ENCODE measurements around the gene PMFBP1. TPM values are rescaled to one million over a fixed set of nuclear protein-coding genes. Genes with fewer than 3 reads are reported as not detected.

PMFBP1 gene
- total and polyA plus RNA-seq, 10 of the 15 experiments (the other 5 are each of a cell fraction or from before 2014, with no cell fraction given): 0.40 to 2.3 (median 1.1) TPM

- H3K36me3 ChIP-seq (ENCODE audit: control insufficient read depth in 2 of 2, insufficient read depth in 2 of 2, low read length in 1 of 2): peaks cover 2 to 8% of the 10 kb centered on the region in 2 experiments; a peak in 2 of 4 replicates
- H3K4me2 ChIP-seq (ENCODE audit: control insufficient read depth, insufficient read depth): peak within 1 kb of the TSS; percentile 96
- intact Hi-C loops (cut with micrococcal nuclease; ENCODE audit: unreplicated experiment): loop anchor here (1.0 to 10.0 kb wide), 4 partner anchors 85 to 629 kb away; partner anchors contain the start of genes AP1G1, DHODH, IST1 and ZNF23
- TSS peak; percentile 65 for BruUV-seq (replicated peaks)
- POLR2A ChIA-PET: interaction anchor here (0.6 to 1.4 kb wide), 5 partner anchors 12 to 1076 kb away, joined by 3 read pairs; no protein-coding TSS in a partner anchor
- no peaks in the 10 kb centered on the region for H3K27me3 ChIP-seq (replicated peaks in 1 of 2; ENCODE audit: control insufficient read depth in 2 of 2, insufficient read depth in 2 of 2, low read length in 1 of 2)
- H3K9me3 ChIP-seq (replicated peaks; ENCODE audit: control insufficient read depth, insufficient read depth, low read length): no peaks in the 10 kb centered on the region
- DNase-seq (ENCODE audit: low read depth, low spot score): peak; percentile 98
- peak within 1 kb of the TSS; percentile 96 for H3K9ac ChIP-seq (ENCODE audit: control insufficient read depth, insufficient read depth, low read length)
- H3K79me2 ChIP-seq (ENCODE audit: control insufficient read depth, insufficient read depth, low read length): peaks cover 50% of the 10 kb centered on the region
- ATAC-seq: peak; percentile 97
- peak within 1 kb of the TSS; percentile 91 for H2AFZ ChIP-seq (ENCODE audit: control insufficient read depth, low read depth, low read length)
- peaks cover 11% of the 10 kb centered on the region for H3K4me1 ChIP-seq (ENCODE audit: control insufficient read depth, insufficient read depth, low read length)
- peak within 1 kb of the TSS; percentile 91 for H3K27ac ChIP-seq (ENCODE audit: control insufficient read depth, insufficient read depth)
- CTCF ChIA-PET: interaction anchor here (0.6 to 3.8 kb wide), 6 partner anchors 9 to 594 kb away, joined by 3 to 27 read pairs (median 3); no protein-coding TSS in a partner anchor
- peak; percentile 100 for FAIRE-seq
- SMC1A ChIA-PET (ENCODE audit: uncharacterized antibody, unreplicated experiment): interaction anchor here (1.0 to 2.7 kb wide), 3 partner anchors 22 to 127 kb away, joined by 4 to 10 read pairs (median 9); no protein-coding TSS in a partner anchor
- 2% methylated on average over 42 of the region's 43 CpGs for WGBS (ENCODE audit: insufficient coverage, insufficient replicate concordance, low lambda C conversion rate, missing lambda C conversion rate)
- RAD21 ChIA-PET (ENCODE audit: unreplicated experiment): interaction anchor here (0.7 to 2.0 kb wide), 3 partner anchors 27 to 528 kb away, joined by 3 to 5 read pairs (median 3); no protein-coding TSS in a partner anchor
- H4K20me1 ChIP-seq (ENCODE audit: control insufficient read depth, insufficient read depth): 0 out of 2 replicates have a peak, but pooled peaks cover 2% of the 10 kb centered on the region
- H3K4me3 ChIP-seq: peak within 1 kb of the TSS; percentile 98
- in situ Hi-C loops (cut with MboI): no loop called here
- TF ChIP-seq ELK1 (IDR thresholded peaks at IDR 0.05; ENCODE audit: low read depth, low read length) (peak; percentile 77; the same call in 1 of the 2 replicates), ZBTB40 (IDR thresholded peaks at IDR 0.05; ENCODE audit: borderline replicate concordance) (peak; percentile 98), RAD21 (IDR thresholded peaks at IDR 0.05; ENCODE audit: insufficient read depth, low read depth, low read length) (no peak), TCF7 (IDR thresholded peaks at IDR 0.05; ENCODE audit: borderline replicate concordance) (no peak), IKZF2 (IDR thresholded peaks at IDR 0.05) (peak; percentile 81 to 85), IRF3 (IDR thresholded peaks at IDR 0.05) (peak; percentile 72), DPF2 (IDR thresholded peaks at IDR 0.05) (0 out of 2 replicates have a peak, but pooled peaks have one; percentile 16), POLR2AphosphoS5 (IDR thresholded peaks at IDR 0.05; ENCODE audit: low read length) (peak; percentile 94), TCF3 (IDR thresholded peaks at IDR 0.05; ENCODE audit: borderline replicate concordance, insufficient read depth, low read depth, low read length) (no peak), SMAD1 (IDR thresholded peaks at IDR 0.05; ENCODE audit: low read depth, partially characterized antibody) (no peak), SIX5 (IDR thresholded peaks at IDR 0.05; ENCODE audit: low read depth, low read length, severe bottlenecking) (peak; percentile 70), RB1 (IDR thresholded peaks at IDR 0.05; ENCODE audit: borderline replicate concordance) (no peak), CREM (IDR thresholded peaks at IDR 0.05; ENCODE audit: low read depth) (peak; percentile 93), PBX3 (IDR thresholded peaks at IDR 0.05; ENCODE audit: insufficient replicate concordance, low read depth, low read length) (peak; percentile 39), LARP7 (IDR thresholded peaks at IDR 0.05) (no peak)
Observed at GRCh38 chr16:72093448-72094265, 78.3 kb downstream of the PMFBP1 start, which contains the start of the genes DHX38 and TXNL4B. TSS of gene DHX38 (plus strand) at chr16:72093847. CDS start at chr16:72096158, 2,311 bp downstream. TSS of gene TXNL4B (minus strand) at chr16:72093620. CDS start at chr16:72090749, 2,871 bp downstream.
